ENCODE measurements around the gene ZNF24.

ZNF24 gene

GRCh38 chr18:35376393-35376741 is 32.1 kb upstream of the ZNF24 start:
- no peaks in the 10 kb centered on the region for H3K36me3 ChIP-seq (ENCODE audit: insufficient read depth)
- no peaks in the 10 kb centered on the region for H3K4me1 ChIP-seq (ENCODE audit: low read depth, poor library complexity, severe bottlenecking)
- no peak overlapping the region for H3K27ac ChIP-seq
- H3K9ac ChIP-seq: peak overlapping the region; percentile 41; the same call in 1 of the 2 replicates
- H3K4me3 ChIP-seq (IDR thresholded peaks at IDR 0.05; ENCODE audit: insufficient read depth, low read depth, low read length): no peak overlapping the region
- no peaks in the 10 kb centered on the region for H4K20me1 ChIP-seq (ENCODE audit: insufficient read depth)
- H2AFZ ChIP-seq (ENCODE audit: low read depth): peak overlapping the region; percentile 96
- H3K27me3 ChIP-seq (ENCODE audit: insufficient read depth, low read depth): no peaks in the 10 kb centered on the region
- no peaks in the 10 kb centered on the region for H3K79me2 ChIP-seq (ENCODE audit: insufficient read depth, low read depth)
- TF ChIP-seq, protein P1, sequence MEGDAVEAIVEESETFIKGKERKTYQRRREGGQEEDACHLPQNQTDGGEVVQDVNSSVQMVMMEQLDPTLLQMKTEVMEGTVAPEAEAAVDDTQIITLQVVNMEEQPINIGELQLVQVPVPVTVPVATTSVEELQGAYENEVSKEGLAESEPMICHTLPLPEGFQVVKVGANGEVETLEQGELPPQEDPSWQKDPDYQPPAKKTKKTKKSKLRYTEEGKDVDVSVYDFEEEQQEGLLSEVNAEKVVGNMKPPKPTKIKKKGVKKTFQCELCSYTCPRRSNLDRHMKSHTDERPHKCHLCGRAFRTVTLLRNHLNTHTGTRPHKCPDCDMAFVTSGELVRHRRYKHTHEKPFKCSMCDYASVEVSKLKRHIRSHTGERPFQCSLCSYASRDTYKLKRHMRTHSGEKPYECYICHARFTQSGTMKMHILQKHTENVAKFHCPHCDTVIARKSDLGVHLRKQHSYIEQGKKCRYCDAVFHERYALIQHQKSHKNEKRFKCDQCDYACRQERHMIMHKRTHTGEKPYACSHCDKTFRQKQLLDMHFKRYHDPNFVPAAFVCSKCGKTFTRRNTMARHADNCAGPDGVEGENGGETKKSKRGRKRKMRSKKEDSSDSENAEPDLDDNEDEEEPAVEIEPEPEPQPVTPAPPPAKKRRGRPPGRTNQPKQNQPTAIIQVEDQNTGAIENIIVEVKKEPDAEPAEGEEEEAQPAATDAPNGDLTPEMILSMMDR (conservative IDR thresholded peaks at IDR 0.05; ENCODE audit: low read depth, low read length): no peak
- peak overlapping the region; percentile 27 for H3K4me2 ChIP-seq

- Histone ChIP-seq H3K4me1 (ENCODE audit: low read depth, poor library complexity, severe bottlenecking) (no peaks in the 10 kb centered on the region), H3K79me2 (ENCODE audit: insufficient read depth, low read depth) (no peaks in the 10 kb centered on the region), H3K27ac (no peak overlapping the region), H3K27me3 (ENCODE audit: insufficient read depth, low read depth) (no peaks in the 10 kb centered on the region), H3K4me3 (IDR thresholded peaks at IDR 0.05; ENCODE audit: insufficient read depth, low read depth, low read length) (no peak overlapping the region), H2AFZ (ENCODE audit: low read depth) (no peak overlapping the region), H3K36me3 (ENCODE audit: insufficient read depth) (no peaks in the 10 kb centered on the region), H4K20me1 (ENCODE audit: insufficient read depth) (no peaks in the 10 kb centered on the region), H3K9ac (no peak overlapping the region), H3K4me2 (no peak overlapping the region)
- TF ChIP-seq, protein P1 (conservative IDR thresholded peaks at IDR 0.05; ENCODE audit: low read depth, low read length): no peak
Observed at GRCh38 chr18:35374708-35375107, 30.5 kb upstream of the ZNF24 start.

DNA sequence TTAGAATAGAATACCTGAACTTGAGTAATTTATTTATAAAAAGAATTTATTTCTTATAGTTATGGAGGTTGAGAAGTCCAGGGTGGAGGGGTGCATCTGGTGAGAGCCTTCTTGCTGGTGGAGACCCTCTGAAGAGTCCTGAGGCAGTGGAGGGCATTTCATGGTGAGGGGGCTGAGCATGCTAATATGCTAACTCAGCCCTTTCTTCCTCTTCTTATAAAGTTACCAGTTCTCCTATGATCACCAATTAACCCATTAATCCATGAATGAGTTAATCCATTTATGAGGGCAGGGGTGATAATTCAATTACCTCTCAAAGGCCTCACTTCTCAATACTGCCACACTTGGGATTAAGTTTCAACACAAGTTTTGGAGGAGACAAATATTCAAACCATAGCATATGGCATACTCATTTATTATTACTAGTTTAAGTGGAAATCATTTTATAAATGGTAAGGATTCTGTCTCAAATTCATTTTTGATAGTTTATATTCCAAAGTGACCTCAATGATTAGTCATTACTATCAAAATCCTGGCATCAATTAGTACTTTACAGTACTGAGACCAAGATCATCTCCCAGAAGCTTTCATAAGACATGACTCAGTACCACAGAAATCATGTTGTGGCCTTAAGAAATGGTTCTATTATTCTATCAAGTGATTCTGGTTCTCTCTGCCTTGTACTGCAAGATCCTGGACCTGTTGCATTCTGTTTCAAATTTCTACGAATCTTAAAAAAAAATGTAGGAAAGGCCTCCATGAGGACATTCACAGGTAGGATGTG is 27.4 kb upstream of the ZNF24 start:
- Histone ChIP-seq H3K4me3 (IDR thresholded peaks at IDR 0.05; ENCODE audit: insufficient read depth, low read depth, low read length) (no peak overlapping the region), H3K27me3 (ENCODE audit: insufficient read depth, low read depth) (no peaks in the 10 kb centered on the region), H3K36me3 (ENCODE audit: insufficient read depth) (no peaks in the 10 kb centered on the region), H3K79me2 (ENCODE audit: insufficient read depth, low read depth) (no peaks in the 10 kb centered on the region), H3K4me1 (ENCODE audit: low read depth, poor library complexity, severe bottlenecking) (no peaks in the 10 kb centered on the region), H3K4me2 (no peak overlapping the region), H4K20me1 (ENCODE audit: insufficient read depth) (no peaks in the 10 kb centered on the region), H3K9ac (no peak overlapping the region), H2AFZ (ENCODE audit: low read depth) (no peak overlapping the region), H3K27ac (no peak overlapping the region)
- TF ChIP-seq, protein P1 (conservative IDR thresholded peaks at IDR 0.05; ENCODE audit: low read depth, low read length): no peak

DNA sequence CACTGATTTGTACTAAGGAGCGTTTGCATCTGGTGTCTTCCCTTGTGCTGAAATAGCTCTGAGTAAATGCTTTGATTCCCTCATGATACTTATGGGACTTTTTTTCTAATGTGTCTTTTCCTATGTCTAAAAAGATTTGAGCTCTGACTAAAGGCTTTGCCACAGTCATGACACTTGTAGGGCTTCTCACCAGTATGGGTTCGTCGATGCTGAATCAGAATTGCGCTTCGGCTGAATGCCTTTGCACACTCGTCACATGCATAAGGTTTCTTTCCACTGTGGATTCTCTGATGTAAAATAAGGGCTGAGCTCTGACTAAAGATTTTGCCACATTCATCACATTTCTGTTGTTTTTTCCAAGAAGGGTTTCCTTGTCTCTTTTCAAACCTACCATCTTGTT is 24.9 kb upstream of the ZNF24 start:
- Histone ChIP-seq H4K20me1 (ENCODE audit: insufficient read depth) (no peaks in the 10 kb centered on the region), H2AFZ (ENCODE audit: low read depth) (no peak overlapping the region), H3K9ac (no peak overlapping the region), H3K27ac (no peak overlapping the region), H3K4me3 (IDR thresholded peaks at IDR 0.05; ENCODE audit: insufficient read depth, low read depth, low read length) (no peak overlapping the region), H3K27me3 (ENCODE audit: insufficient read depth, low read depth) (no peaks in the 10 kb centered on the region), H3K4me2 (no peak overlapping the region), H3K36me3 (ENCODE audit: insufficient read depth) (no peaks in the 10 kb centered on the region), H3K4me1 (ENCODE audit: low read depth, poor library complexity, severe bottlenecking) (no peaks in the 10 kb centered on the region), H3K79me2 (ENCODE audit: insufficient read depth, low read depth) (no peaks in the 10 kb centered on the region)
- TF ChIP-seq, protein P1 (conservative IDR thresholded peaks at IDR 0.05; ENCODE audit: low read depth, low read length): no peak
